ENCODE results near the gene UCHL5.

DNA sequence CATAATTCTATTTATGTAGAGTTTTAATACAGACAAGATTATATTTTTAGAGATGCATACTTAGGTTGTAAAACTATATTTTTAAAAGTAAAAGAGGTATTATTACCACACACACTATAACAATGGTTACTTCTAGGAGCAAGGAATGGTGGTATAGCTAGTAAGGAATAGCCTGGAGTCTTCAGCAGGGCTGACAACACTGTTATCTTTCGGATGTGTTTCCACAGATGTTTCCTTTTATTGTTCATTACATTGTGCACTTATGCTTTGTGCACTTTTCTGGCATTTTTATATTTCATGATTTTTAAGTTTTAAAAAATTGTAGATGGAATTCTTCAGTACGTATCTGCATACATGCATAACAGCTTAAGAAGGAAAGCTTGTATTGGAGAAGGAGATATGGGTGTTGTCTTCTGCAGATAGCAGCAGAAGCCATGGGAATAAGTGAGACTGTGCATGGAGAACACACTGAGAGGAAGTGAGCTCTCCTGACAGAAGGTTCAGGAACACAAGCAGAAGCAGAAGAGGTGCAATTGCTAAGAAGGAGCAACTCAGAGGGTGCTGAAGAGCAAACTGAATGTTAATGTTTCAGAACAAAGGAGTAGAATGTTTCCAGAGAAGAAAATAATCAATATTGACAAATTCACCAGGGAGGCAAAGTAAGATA lies 91.8 kb downstream of the UCHL5 start:
- TF ChIP-seq, protein P1, sequence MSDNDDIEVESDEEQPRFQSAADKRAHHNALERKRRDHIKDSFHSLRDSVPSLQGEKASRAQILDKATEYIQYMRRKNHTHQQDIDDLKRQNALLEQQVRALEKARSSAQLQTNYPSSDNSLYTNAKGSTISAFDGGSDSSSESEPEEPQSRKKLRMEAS (IDR thresholded peaks at IDR 0.05; ENCODE audit: insufficient read depth, insufficient read length): no peak
- TF ChIP-seq POLR2AphosphoS5 (IDR thresholded peaks at IDR 0.05; ENCODE audit: insufficient read depth, low read depth, low read length): peak; percentile 28
- TF ChIP-seq, protein P2, sequence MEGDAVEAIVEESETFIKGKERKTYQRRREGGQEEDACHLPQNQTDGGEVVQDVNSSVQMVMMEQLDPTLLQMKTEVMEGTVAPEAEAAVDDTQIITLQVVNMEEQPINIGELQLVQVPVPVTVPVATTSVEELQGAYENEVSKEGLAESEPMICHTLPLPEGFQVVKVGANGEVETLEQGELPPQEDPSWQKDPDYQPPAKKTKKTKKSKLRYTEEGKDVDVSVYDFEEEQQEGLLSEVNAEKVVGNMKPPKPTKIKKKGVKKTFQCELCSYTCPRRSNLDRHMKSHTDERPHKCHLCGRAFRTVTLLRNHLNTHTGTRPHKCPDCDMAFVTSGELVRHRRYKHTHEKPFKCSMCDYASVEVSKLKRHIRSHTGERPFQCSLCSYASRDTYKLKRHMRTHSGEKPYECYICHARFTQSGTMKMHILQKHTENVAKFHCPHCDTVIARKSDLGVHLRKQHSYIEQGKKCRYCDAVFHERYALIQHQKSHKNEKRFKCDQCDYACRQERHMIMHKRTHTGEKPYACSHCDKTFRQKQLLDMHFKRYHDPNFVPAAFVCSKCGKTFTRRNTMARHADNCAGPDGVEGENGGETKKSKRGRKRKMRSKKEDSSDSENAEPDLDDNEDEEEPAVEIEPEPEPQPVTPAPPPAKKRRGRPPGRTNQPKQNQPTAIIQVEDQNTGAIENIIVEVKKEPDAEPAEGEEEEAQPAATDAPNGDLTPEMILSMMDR (IDR thresholded peaks at IDR 0.05; ENCODE audit: extremely low read depth in 1 of 2, insufficient read depth in 1 of 2, low read depth in 1 of 2, low read length in 2 of 2): no peak
- TF ChIP-seq POLR2A (IDR thresholded peaks at IDR 0.05; ENCODE audit: low read depth, low read length): no peak
- TF ChIP-seq EZH2 (IDR thresholded peaks at IDR 0.05; ENCODE audit: borderline replicate concordance, low read depth, low read length, severe bottlenecking): no peak

Measured in endothelial cell of umbilical vein (primary cell).